ENCODE data around the gene PNMA6E.

The PNMA6E gene

DNA sequence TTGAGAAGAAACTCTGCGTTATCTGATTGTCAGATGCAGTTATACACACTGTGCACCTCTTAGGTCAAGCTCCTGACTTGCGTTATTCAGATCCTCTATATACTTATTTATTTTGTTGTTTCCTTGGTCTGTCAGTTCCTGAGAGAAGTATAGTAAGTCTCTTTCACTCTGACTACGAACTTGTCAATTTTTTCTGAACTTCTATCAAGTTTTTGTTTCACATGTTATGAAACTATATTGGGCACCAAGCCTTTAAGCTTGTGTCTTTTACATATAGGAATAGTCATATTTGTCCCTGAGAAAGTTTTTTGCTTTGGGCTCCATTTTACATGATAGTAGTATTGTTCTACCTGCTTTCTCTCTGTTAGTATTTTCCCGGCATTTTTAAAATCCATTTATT is 35.5 kb downstream of the PNMA6E start:
- DNase-seq (ENCODE audit: extremely low spot score, insufficient read length, low read depth) (no peak), FAIRE-seq (peak; percentile 59)

DNA sequence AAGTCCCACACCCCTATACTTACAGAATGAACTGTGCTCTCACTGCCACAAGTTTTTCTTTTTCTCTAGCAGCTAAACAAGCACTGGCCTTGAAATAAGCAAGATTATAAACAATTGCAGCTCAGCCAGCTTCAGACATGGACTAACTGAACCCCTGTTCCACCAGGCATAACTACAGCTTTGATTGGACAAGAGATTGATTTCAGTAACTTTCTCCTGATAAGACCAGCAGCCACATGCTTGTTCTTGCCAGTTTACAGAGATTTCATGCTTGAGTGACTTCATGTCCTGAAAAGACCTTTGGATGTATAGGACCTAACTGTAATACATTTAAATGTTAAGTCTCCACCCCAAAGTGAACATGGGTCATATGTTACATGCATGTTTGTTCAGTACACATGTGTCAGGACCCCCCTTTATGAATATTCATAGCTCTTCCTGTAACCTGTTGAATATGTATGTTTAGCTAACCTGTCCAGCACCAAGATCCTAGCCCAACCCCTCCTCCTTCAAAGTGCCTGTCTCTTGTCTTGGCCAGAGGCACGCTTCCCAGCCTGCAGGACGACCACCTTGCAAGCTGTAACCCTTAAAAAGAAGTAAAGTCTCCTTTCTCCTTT is 39.3 kb downstream of the PNMA6E start:
- DNase-seq (ENCODE audit: extremely low spot score, insufficient read length, low read depth) (no peak), FAIRE-seq (no peak)

DNA sequence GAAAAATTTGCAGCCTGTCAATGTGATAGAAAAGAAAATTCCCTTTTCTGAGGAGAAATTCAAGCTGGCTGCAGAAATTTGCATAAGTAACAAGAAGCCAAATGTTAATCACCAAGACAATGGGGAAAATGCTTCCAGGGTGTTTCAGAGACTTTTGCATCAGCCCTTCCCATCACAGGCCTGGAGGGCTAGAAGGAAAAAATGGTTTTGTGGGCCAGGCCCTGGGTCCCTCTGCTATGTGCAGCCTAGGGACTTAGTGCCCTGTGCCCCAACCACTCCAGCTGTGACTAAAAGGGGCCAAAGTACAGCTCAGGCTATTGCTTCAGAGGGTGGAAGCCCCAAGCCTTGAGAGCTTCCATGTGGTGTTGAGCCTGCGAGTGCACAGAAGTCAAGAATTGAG is 43.3 kb downstream of the PNMA6E start:
- FAIRE-seq, result no peak
- DNase-seq (ENCODE audit: extremely low spot score, insufficient read length, low read depth), result no peak

DNA sequence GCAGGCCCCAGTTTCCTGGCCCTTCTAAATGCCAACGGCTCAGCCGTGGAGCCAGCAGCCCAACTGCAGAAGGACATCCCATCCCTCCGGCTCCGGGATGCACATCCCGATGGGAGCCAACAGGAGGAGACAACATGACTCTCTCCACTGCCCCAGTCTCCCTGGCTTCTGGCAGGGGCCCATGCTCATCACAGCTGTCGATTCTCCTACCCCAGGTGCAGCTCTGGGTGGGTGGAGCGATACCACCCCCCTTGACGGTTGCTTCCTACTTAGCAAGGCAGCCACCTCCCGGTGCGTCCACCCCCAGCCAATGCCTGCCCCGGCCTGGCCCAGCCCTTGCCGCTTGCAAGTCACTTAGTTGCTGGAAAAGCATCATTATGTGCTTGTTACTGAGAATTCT is 47.7 kb downstream of the PNMA6E start:
- FAIRE-seq (no peak), DNase-seq (ENCODE audit: extremely low spot score, insufficient read length, low read depth) (no peak)

- FAIRE-seq, result no peak
- no peak for DNase-seq (ENCODE audit: extremely low spot score, insufficient read length, low read depth)
These were observed 48.3 kb downstream of the PNMA6E start for GRCh38 chrX:153352858-153353257.

DNA sequence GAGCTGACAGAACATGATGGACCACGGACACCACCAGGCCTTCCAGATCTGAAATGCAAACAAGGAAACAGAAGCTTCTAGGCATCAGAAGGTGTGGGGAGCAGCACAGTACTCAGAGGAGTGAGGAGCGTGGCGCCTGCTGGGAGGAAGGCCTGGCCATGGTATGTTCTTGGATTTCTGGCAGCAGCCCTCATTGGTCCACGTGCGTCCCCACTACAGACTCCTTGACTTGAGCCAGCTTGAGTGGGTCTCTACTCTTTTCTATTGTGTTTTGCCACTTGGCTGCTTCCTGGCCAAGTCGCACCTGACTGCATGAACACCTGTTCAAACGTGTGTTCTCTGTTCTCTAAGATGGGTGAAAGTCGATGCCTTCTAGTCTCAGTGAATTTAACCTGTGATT is 49.2 kb downstream of the PNMA6E start:
- no peak for DNase-seq (ENCODE audit: extremely low spot score, insufficient read length, low read depth)
- FAIRE-seq, result no peak

GRCh38 chrX:153349952-153350351 is 51.2 kb downstream of the PNMA6E start:
- FAIRE-seq (no peak), DNase-seq (ENCODE audit: extremely low spot score, insufficient read length, low read depth) (no peak)

- FAIRE-seq (no peak), DNase-seq (ENCODE audit: extremely low spot score, insufficient read length, low read depth) (no peak)
These were observed 52.7 kb downstream of the PNMA6E start for GRCh38 chrX:153348421-153348820.

DNA sequence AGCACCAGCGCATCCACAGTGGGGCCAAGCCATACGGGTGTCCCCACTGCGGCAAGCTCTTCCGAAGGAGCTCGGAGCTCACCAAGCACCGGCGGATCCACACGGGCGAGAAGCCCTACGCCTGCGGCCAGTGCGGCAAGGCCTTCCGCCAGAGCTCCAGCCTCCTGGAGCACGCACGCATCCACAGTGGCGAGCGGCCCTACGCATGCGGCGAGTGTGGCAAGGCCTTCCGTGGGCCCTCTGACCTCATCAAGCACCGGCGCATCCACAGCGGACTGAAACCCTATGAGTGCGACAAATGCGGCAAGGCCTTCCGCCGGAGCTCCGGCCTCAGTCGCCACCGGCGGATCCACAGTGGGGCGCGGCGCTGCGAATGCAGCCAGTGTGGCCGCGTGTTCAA is 53.6 kb downstream of the PNMA6E start:
- DNase-seq (ENCODE audit: extremely low spot score, insufficient read length, low read depth), result no peak
- no peak for FAIRE-seq

Measured in GM18507 (cell line).